Left lobe of liver (tissue), 2 donors: ENCODE measurements around the gene FLOT1. TPM values are rescaled to one million over a fixed set of nuclear protein-coding genes. Genes with fewer than 3 reads are reported as not detected.
A peak's percentile ranks its signal among the peaks of the same experiment; 100 is the strongest.
"Not testable (repeated sequence)": the region's sequence is repeated elsewhere in the genome, so short reads cannot be mapped to it uniquely, and the experiment has no call there.

Experiments
- ATAC-seq: fragments of 200-7000 bp; cut with Tn5 transposase; one replicate; pipeline ENCODE4 v1.9.1; 2020; ENCODE audit warnings: mild to moderate bottlenecking, moderate library complexity
- DNase-seq: peaks from one replicate; pipeline ENCODE4 v3.0.0-alpha.2; 2020; ENCODE audit warnings: low spot score
- total RNA-seq: library from RNA; stranded (reverse); gene quantifications from one replicate; pipeline ENCODE4 v1.2.1, GENCODE V29; 2021
- donor health status: DM: no; HTN: no; CAD: no; lungs with moderate emphysema.
- donor health status: DM: no; HTN: yes; CAD: no.

Gene FLOT1
- total RNA-seq, 1 donor from 2014 or later: 45.9 TPM

- DNase-seq: no peak
- ATAC-seq: no peak
Measured at GRCh38 chr6:30767158-30767943, 24.9 kb upstream of the FLOT1 start.

- ATAC-seq: peak; percentile 75
- peak; percentile 84 for DNase-seq
Measured at GRCh38 chr6:30766461-30767157, 24.1 kb upstream of the FLOT1 start.

DNA sequence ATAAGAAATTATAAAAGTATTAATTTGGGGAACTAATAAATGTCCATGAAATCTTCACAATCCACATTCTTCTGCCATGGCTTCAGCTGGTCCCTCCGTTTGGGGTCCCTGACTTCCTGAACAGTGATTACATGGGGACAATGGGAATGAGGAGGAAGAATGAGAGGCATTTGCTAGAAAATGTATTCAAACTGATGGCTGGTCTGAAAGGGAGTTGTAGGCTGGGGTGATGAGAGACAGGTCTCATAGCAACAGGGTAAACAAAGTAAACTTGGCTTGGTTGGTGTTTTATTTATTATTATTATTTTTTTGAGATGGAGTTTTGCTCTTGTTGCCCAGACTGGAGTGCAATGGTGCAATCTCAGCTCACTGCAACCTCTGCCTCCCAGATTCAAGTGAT is 23.0 kb upstream of the FLOT1 start:
- not testable (repeated sequence) for ATAC-seq, DNase-seq

- DNase-seq, ATAC-seq: not testable (repeated sequence)
Measured at GRCh38 chr6:30764490-30765043, 22.1 kb upstream of the FLOT1 start.

GRCh38 chr6:30763618-30764489 is 21.4 kb upstream of the FLOT1 start:
- DNase-seq (peak; percentile 74), ATAC-seq (peak; percentile 80)

- DNase-seq (no peak), ATAC-seq (peak; percentile 3)
Measured at GRCh38 chr6:30763155-30763617, 20.7 kb upstream of the FLOT1 start.

DNA sequence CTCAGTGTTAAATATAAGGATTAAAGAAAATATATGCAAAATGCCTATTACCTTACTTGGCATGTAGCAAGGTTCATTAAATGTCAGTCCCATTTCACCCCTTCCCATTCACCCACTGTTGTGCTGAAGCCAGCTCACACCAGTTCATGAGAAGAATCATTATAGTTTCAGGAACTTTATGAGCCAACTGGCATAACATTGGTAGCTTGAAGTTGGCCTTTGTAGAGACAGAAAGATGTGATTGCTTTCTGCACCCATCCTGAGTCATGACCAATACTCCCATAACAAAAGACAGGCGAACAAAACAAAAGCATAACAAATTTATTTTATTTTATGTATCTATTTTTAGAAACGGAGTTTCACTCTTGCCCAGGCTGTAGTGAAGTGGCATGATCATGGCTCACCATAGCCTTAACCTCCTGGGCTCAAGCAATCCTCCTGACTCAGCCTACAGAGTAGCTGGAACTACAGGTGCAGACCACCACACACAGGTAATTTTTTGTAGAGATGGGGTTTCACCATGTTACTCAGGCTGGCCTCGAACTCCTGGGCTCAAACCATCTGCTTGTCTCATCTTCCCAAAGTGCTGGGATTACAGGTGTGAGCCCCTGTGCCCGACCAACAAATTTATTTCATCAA is 19.4 kb upstream of the FLOT1 start:
- ATAC-seq: no peak
- no peak for DNase-seq

GRCh38 chr6:30760549-30760948 is 18.1 kb upstream of the FLOT1 start:
- ATAC-seq (no peak), DNase-seq (no peak)

- ATAC-seq (no peak), DNase-seq (no peak)
Measured at GRCh38 chr6:30759575-30760239, 17.2 kb upstream of the FLOT1 start.

DNA sequence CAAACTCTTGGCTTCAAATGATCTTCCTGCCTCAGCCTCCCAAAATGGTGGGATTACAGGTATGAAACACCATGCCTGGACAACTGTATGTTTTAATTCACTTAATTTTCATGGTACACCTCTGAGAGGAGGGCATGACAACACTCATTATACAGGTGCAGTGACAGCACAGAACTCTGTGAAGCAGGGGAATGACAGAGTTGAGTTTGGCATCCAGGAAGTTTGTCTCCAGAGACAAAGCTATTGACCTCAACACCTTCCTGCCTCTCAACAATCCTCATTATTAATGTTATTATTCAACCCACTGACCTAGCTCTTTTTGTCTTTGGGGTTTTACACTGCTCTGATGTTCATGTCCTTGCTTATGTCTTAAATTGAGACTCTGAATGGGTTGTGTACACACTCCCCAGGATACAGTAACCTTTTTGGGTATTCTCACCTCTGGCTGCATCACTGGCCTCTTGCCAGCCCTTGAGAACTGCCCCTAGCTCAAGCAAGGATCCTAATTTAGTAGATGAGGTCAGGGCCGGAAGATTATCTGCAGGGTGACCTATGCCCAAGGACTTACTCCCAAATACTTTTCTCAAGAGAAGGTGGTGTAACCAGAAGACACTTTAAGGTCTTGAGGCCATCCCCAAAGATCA is 14.9 kb upstream of the FLOT1 start:
- ATAC-seq (no peak), DNase-seq (no peak)

DNA sequence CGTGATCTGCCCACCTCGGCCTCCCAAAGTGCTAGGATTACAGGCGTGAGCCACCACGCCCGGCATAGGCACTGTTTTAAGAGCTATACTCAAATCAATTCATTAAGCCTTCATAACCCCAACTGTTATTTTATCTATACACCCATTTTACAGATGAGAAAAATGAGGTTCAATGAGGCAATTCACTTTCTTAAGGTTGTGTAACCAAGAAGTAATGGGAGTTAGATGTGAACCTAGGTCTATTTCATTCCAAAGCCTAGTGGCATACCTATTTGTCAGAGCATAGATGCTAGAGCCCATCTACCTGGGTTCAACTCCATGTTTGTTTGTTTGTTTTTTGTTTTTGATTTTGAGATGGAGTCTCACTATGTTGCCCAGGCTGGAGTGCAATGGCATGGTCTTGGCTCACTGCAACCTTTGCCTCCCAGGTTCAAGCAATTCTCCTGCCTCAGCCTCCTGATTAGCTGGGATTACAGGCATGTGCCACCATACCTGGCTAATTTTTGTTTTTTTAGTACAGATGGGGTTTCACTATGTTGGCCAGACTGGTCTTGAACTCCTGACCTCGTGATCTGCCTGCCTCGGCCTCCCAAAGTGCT is 14.0 kb upstream of the FLOT1 start:
- ATAC-seq, DNase-seq: not testable (repeated sequence)

DNA sequence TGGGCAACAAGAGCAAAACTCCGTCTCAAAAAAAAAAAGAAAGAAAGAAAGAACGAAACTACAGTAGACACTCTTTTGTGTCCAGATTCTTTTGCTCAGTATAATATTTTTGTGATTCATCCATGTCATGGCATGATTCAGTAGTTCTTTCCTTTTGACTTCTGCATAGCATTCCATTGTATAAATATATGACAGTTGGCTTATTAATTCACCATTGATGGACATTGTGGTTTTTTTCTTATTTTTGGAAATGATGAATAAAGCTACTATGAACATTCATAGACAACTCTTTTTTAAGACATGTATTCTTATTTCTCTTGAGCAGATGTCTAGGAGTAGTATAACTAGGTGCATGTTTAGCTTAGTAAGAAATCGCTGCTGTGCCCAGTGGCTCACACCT is 12.1 kb upstream of the FLOT1 start:
- ATAC-seq (no peak), DNase-seq (no peak)

DNA sequence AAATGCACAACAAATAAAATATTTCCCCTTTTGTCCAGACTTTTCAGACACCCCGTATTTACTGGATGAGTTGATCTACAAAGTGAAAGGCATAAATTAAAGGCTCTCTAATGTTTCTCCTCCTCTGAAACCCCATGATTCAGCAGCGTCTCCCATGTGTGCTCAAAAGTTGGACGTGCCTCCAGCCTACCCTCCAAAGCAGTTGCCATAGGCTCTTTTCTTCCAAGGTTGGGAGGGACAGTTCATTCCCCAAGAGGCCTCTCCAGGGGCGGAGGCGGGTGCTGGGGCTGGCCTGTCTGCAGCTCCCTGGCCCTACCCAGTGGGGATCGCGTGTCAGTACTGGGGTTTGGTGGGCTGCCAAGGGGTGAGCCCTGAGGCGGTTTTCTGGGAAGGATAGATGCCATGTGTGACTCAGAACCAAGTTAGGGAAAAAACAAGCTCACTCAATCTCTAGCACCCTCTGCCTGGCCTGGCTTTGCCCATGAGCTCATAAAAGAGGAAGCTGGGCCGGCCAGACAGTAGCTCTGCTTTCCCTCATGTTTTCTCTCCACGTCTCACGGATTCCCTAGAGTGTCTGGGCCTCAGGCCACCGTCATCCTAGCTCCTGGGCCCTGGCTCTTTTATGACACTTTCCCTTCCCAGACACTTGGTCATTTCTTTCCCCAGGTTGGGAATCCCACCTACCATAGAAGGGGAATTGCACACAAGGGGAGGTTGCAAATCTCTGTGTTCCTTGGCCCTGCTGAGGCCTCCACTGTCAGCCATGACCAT is 9.9 kb upstream of the FLOT1 start:
- DNase-seq (peak; percentile 50), ATAC-seq (peak; percentile 16)

DNA sequence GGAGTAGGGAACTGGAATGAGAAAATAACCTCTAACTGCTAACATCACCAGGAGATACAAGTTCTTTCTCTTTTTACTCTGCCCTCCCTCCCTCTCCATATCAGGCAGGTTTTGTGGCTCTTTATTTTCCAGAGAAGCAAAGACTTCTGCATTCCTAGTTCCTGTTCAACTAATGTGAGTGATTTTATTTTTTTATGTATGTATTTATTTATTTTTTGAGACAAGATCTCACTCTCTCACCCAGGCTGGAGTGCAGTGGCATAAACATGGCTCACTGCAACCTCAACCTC is 7.8 kb upstream of the FLOT1 start:
- ATAC-seq: peak; percentile 64

DNA sequence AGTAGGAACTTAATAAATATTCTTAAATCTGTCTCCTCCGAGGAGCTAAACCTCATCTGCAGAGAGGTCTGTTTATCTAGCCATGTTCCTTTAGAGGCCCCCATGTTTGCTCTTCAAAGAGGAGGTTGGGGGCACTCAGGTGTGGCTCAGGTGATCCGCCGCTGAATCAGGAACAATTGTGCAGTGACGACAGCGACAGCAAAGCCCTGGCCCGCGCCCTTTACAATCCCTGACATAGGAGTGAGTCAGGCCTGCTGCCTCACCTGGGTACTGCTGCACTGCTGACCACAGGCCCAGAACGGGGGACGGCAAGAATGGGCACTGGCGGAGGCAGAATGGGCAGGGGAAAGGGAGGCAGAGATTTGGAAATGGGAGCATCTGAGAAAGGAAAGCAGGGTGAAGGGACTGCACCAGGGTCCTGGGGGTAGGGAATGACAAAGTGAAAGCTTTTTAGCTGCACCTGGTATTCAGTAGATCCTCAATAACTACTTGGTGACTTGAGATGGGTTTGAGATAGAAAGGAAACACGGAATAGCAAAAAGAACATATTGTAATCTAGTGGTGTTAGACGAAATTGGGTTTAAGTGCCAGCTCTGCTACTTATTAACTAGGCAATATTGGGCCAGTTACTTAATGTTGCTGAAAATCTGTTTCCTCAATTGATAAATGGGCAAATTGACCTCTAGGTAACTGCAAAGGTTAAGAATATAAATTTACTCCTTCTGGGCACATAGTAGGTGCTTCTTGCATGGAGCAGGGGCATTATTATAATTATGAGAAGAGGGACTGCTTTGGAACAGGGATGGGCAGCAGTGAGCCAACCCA is 7.3 kb upstream of the FLOT1 start:
- ATAC-seq (peak; percentile 74), DNase-seq (no peak)

More for the DNA sequence above, 7.8 kb upstream of the FLOT1 start:
- DNase-seq: no peak

- no peak for ATAC-seq
- DNase-seq: no peak
Measured at GRCh38 chr6:30748851-30749540, 6.5 kb upstream of the FLOT1 start.
